Mesenteric fat pad (tissue), 1 donor: ENCODE results near the gene DCDC1. TPM values are rescaled to one million over a fixed set of nuclear protein-coding genes. Genes with fewer than 3 reads are reported as not detected.

ENCODE experiments used
- DNase-seq: peaks from one replicate; pipeline ENCODE4 v3.0.0-alpha.2; 2020; ENCODE audit warnings: low spot score
- long read RNA-seq: library from polyadenylated mRNA; unstranded; transcript quantifications from one replicate; pipeline ENCODE4 v2.0.0, GENCODE V29; 2020
- total RNA-seq: library from RNA; stranded (reverse); fragmentation: NEBNext Ultra II Directional; extraction: Animal tissue kit (Norgen Biotek cat#: 25700); gene quantifications from one replicate; pipeline ENCODE4 v1.2.1, GENCODE V29; 2021
- donor health status: DM: yes; HTN: yes; CAD: no.

Gene DCDC1, protein sequence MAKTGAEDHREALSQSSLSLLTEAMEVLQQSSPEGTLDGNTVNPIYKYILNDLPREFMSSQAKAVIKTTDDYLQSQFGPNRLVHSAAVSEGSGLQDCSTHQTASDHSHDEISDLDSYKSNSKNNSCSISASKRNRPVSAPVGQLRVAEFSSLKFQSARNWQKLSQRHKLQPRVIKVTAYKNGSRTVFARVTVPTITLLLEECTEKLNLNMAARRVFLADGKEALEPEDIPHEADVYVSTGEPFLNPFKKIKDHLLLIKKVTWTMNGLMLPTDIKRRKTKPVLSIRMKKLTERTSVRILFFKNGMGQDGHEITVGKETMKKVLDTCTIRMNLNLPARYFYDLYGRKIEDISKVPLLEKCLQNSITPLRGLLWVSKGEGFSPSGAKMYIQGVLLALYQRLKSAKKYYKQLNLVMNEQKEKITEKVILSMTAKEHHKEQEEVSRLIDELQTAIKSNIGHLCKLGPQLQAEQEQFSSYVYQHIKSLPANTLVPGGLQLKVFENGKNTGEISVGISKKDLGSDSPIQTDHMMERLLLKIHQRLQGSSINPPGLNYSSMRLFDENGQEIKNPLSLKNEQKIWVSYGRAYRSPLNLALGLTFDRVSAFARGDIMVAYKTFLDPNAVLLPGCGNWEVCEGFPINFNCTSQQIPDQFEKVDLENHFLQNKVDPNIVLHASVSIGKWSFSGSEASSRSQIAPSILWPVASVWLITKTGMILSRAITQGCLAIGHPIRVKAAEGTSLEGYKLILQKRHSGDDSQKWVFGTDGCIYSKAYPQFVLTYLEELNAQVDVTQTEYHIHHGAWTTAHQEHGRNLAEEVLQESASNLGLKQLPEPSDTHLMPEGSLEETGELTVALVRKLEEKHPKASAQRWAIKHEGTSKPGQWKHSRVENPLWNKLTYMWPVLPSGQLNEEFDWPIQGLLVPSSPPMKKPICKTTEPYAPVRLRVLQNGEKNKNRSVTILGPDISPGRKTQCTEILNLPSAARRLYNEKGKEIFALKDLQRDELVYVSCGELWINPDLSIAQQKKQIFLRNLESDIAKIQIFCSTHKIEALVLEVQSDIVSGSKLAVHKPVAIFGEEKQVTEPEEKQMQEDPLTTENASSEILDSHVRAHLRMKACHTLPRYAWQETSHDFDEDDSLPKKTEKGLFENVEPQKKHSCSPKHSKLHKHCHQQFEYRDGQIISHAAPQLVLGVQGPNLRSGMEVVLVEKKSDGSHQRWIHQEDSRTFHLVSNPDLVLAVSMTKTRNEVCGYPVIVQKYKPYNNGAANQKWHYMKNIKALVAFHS (N-terminal part only)
- total RNA-seq = not detected
- long read RNA-seq = 0 reads

DNA sequence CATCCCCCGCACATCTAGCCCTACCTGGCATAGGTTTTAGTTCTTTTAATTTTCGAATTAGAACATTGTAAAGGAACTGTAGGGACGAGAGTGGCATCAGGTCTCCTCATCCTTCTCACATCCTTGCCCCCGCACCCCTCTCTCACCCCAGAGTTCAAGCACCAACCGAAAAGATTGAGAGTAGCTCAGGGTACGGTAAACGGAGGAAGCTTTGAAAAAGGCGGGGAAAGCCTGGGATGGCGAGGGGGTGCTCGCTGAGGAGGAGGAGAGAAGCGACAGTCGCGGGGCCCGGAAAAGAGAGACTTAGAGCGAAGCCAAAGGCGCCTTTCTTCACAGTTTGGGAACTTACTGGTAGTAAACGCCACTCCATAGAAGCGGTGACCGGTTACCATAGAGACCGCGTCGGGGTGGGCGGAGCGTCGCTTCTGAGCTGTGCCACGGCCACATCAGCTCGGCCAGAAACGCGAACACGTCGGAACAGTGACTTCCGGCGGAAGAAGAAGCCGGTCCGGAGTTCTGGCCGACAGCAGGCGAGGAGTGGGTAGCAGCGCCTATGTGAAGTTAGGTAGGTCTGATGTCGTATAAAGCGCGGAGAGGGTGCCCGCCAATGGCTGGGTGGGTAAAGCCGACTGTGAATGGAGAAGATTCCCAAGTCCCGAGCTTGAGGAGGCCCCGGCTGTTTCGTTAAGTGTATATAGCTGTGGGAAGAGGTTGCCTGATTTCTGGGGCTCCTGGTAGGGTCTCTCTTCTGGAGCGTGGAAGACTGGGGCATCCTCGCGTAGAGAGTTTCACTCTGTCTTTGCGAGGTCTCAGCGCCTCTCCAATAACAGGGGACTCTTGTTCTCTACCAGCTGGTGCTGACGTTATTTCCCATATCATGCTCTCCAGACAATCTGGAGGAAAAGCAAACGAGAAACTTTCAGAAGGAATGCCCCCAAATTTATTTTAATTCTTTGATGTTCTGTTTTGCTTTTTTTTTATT, at the start of gene DCDC1, which contains the start of gene DNAJC24:
Gene DCDC1, minus strand, starts transcription at position 392 of the 982 bp plus-strand sequence. CDS start 41,459 bp downstream, outside the sequence.
Gene DNAJC24, plus strand, starts transcription at position 513 of the 982 bp plus-strand sequence. CDS start 889 bp downstream, outside the sequence.
- DNase-seq = peak; percentile 97

GRCh38 chr11:31419138-31419537, 49.6 kb upstream of the DCDC1 start:
- DNase-seq = no peak

DNA sequence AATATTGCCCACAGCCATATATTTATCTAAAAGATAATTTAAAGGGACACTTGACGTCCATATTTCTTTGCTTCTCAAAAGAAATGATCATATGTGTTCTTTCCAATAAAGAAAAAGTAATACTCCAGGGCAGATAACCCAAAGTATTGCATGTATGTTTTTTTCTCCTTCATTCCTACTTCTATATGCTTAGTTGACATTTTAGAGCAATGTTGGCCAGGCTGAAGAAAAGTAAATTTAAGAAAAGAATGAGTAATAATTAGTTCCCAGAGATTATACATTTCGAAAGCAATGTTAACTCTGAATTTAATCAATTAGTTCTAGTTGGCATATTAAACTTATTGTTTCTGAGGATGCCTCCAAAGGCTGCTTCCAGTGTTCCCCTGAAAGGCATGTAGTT, 48.3 kb upstream of the DCDC1 start:
- DNase-seq = no peak

GRCh38 chr11:31417357-31417756, 47.8 kb upstream of the DCDC1 start:
- no peak for DNase-seq

DNA sequence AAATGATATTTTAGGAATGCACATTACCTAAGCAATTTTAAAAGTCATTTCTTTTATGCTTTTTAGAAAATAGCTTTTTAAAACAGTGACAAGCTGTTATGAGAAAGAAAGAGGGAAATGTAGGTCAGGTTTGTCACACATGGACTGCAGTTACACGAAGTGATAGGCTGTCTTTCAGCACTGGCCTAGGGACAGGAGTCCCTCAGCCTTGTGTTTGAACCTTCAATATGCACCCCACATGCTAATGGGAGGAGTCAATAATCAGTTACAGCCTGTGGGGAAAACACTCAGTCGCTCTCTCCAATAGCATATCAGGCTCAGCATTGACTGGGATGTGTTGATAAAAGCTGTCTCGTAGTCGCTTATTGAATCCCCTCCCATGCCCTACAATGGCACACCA, 45.9 kb upstream of the DCDC1 start:
- no peak for DNase-seq

DNA sequence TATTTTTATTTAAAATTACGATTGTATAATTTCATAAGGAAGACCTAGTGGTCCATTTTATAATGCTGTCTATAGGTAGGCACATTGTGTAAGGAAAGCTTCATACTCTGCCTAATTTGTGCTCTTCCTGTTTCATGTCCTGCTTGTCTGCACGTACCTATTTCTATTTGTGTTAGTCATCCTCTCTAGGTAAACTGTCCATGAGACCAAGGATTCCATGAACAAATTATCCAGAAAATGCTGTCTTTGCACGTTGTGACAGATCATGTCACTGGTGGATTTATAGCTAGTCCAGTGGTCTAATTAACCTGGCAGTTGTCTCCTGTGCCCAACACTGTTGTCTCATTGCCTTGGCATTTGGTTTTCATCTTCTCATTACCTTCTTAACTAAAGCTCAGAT, 44.8 kb upstream of the DCDC1 start:
- no peak for DNase-seq

DNA sequence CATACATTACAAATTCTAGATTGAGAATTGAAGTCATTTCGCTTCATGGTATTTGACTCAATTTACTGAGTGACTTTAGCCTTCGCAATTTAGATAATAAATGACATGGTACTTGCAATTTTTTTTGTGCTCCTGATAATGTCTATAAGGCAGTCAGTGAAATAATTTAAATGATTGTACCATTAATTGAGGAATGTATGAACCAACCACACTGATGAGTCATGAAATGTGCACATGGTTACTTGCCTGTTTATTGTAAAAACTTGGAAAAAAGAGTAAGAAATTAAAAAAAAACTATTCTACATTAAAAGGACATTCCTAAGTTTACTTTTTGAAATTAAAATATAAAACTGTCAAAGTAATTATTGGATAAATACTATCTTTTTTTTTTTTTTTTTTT, 43.4 kb upstream of the DCDC1 start:
- no peak for DNase-seq

DNA sequence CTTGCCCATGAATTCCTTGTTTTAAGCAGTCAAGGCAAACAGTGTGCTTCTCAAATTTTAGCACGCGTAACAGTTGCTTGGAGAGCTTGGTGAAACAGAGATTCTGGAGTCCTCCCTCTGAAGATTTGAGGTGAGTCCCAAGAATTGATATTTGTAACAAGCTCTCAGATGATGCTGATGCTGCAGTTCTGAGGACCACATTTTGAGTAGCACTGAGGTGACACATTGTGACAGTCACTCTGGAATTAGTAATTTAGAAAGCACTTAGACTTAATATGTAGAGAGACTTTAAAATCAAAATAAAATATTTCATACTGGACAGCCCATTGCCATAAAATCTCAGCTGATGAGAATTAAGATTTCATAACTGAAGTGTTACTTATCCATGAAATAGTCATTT, 38.7 kb upstream of the DCDC1 start:
- DNase-seq = no peak

- no peak for DNase-seq
These were observed 35.1 kb upstream of the DCDC1 start for GRCh38 chr11:31404614-31405013.

DNA sequence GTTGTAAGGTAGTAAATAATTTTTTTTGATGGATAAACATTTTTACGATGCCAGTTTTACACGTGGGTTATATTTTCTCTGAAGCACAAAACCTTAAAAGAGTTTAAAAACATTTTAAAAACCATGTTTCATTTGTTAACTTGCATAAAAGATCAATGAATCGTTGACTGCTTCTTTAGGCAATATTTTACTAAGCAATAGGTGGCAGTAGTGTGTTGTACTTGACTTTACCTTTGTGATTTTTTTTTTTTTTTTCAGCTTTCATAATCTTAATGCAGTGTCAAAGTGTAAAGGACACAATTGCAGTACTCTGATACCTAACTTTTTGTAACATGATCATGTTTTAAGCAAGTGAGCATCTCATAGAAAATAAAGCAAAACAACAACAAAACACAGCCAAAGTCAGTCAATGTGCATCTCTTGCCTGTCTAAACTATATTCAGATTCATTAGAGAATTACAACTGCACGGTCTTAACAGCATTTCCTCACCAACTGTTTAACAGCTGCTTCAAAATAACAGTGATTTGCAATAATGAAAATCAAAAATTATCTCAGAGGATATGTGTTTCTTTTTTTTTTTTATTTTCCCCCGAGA, 27.8 kb upstream of the DCDC1 start:
- DNase-seq = no peak

DNA sequence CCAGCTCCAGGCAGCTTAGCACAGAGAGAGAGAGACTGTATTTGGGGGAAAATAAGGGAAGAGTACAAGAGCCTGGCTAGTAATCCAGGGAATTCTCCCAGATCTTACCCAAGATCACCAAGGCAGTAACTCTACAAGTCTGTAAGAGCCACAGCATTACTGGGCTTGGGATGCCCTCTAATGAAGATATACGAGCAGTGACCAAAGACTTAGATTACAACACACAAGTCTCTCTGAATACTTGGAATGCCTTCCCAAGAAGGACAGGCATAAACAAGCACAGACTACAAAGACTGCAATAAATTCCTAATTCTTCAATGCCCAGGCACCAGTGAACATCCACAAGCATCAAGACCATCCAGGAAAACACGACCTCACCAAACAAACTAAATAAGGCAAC, 17.8 kb upstream of the DCDC1 start:
- no peak for DNase-seq

GRCh38 chr11:31383116-31383515, 13.6 kb upstream of the DCDC1 start:
- DNase-seq = no peak

DNA sequence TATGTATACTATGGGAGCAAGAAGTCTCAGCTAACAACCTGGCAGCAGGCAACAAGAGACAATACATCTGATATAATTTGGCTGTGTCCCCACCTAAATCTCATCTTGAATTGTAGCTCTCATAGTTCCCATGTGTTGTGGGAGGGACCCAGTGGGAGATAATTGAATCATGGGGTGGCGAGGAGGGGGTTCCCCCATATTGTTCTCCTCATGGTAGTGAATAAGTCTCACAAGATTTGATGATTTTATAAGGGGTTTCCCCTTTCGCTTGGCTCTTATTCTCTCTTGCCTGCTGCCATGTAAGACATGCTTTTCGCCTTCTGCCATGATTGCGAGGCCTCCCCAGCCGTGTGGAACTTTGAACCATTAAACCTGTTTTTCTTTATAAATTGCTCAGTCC, 6.3 kb upstream of the DCDC1 start:
- no peak for DNase-seq

DNA sequence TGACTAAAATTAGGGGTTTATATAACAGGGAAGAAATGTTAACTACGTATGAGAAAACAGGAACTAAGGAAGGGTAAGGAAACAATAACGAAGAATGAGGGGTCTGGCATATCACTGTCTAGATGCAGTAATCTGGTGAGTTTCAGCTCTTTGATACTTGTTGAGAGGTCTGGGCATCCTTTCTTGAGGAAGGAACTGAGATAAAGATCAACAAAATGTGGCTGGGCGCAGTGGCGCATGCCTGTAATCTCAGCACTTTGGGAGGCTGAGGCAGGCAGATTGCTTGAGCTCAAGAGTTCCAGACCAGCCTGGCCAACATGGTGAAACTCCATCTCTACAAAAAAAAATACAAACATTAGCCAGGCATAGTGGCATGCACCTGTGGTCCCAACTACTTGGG, 2.7 kb downstream of the DCDC1 start:
- DNase-seq = no peak

GRCh38 chr11:31361743-31362142, 7.8 kb downstream of the DCDC1 start:
- DNase-seq = no peak

GRCh38 chr11:31355817-31356216, 13.7 kb downstream of the DCDC1 start:
- no peak for DNase-seq

DNA sequence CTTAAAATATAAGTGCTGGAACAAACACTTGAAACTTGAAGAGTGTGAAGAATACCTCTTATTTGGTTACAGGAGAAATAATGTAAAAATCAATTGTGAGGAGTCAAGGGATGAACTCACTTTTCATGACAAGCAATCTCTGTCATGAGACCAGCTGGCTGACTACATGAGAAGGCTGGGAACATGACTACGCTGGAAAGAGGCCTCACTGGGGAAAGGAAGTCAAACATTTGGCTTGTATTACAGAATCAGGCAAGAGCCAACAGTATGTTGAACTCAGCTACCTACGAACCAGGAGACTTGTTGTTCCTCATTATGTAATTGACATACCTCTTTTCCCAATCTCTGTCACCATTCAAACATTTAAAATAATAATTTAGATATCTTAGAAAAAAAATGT, 14.4 kb downstream of the DCDC1 start:
- no peak for DNase-seq

DNA sequence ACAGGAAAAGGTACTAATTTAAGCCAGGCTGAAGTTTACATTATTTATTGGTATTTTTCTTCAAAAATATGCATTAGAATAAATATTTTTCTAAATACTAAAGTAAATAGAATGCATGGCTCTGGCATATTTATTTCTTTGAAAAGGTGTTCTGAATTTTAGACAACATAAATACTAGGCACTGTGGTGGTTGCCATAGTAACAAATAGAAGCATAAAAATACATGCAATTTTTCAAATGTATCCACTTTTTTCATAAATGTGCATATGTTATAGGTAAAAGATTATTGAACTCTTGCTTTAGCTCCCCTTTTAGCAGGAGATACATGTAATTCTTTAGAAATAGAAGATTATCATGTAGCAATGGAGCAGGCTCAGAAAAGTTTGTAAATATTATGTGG, 18.4 kb downstream of the DCDC1 start:
- no peak for DNase-seq

DNA sequence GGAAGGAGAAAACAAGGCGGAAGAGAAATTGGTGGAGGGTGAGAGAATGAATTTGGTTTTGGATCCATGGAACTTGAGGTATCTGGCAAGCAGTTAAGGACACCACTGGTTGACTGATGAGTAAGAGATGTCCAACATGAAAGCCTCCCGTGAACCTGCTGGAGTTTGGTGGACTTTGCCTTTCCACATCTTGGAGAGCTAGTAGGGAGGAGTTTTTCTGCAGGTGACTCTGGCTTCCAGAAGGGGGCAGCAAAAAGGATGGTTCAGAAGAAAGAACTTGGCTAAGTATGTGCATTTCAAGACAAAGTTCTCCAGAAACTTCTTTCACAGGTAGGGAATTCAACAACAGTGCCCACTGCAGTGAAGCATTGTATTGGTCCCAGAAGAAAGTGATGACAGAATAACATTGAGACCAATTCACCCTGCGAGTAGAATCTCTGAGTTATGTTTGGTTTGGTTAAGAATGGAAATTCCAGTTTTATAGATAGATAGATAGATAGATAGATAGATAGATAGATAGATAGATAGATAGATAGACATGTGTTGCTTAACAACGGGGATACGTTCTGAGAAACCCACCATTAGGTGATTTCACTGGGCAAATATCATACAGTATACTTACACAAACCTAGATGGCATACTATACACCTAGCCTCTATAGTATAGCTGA, 28.5 kb downstream of the DCDC1 start:
- DNase-seq = no peak
